Suprapubic skin (tissue), 4 donors: Measurements from ENCODE around the gene ACOT7. TPM values are rescaled to one million over a fixed set of nuclear protein-coding genes. Genes with fewer than 3 reads are reported as not detected.
A peak's percentile ranks its signal among the peaks of the same experiment; 100 is the strongest.

Experiments
- DNase-seq, 2 donors: peaks; one replicate each; pipeline ENCODE4 v3.0.0-alpha.2; 2019; ENCODE audit warnings: low spot score in 2 of 2
- H3K27ac ChIP-seq: fragments of 200-600 bp; sonication (generic); one replicate; pipeline ENCODE4 v1.5.1; 2019
- H3K27me3 ChIP-seq: fragments of 200-600 bp; sonication (generic); one replicate; pipeline ENCODE4 v1.5.1; 2019
- H3K36me3 ChIP-seq: fragments of 200-600 bp; sonication (generic); one replicate; pipeline ENCODE4 v1.5.1; 2019
- H3K4me1 ChIP-seq: fragments of 200-600 bp; sonication (generic); one replicate; pipeline ENCODE4 v1.5.1; 2019
- H3K4me3 ChIP-seq: fragments of 200-600 bp; sonication (generic); one replicate; pipeline ENCODE4 v1.5.1; 2019; ENCODE audit warnings: mild to moderate bottlenecking
- H3K9me3 ChIP-seq: fragments of 200-600 bp; sonication (generic); one replicate; pipeline ENCODE4 v1.5.1; 2019
- CTCF ChIP-seq, 2 donors: fragments of 200-600 bp in 1 of 2; fragments of 450-650 bp in 1 of 2; sonication (generic) in 1 of 2; IDR thresholded peaks; one replicate each; pipeline ENCODE4 v1.5.1; 2016 to 2019; ENCODE audit warnings: antibody characterized with exemption in 2 of 2, mild to moderate bottlenecking in 1 of 2, moderate library complexity in 1 of 2
- EP300 ChIP-seq: sonication (generic); formaldehyde crosslinking; IDR thresholded peaks from one replicate; pipeline ENCODE4 v1.6.1; 2017; ENCODE audit warnings: antibody characterized with exemption
- POLR2A ChIP-seq, 2 donors: fragments of 450-650 bp; IDR thresholded peaks; one replicate each; pipeline ENCODE4 v1.6.1; 2017; ENCODE audit warnings: antibody characterized with exemption in 2 of 2, mild to moderate bottlenecking in 2 of 2, moderate library complexity in 2 of 2
- POLR2AphosphoS5 ChIP-seq, 3 donors: sonication (generic); formaldehyde crosslinking; IDR thresholded peaks; one replicate each; pipeline ENCODE4 v1.6.1; 2017; ENCODE audit warnings: antibody characterized with exemption in 3 of 3
- WGBS: methylation state at CpG from one replicate; pipeline ENCODE4 v1.1.5; 2018; 5-methylcytosine and 5-hydroxymethylcytosine counted together
- total RNA-seq, 4 donors: library from RNA; depleted of rRNA; stranded (reverse); fragments of >200 nt; gene quantifications; one replicate each; pipeline ENCODE4 v1.1.0, GENCODE V29; 2016

The ACOT7 gene
- total RNA-seq = 10 to 100 TPM in 3 of 4 donors, 1 to 10 TPM in 1; 8.4 to 40.5 (median 26.7) TPM

- peak within 1 kb of the TSS; percentile 99 for H3K27ac ChIP-seq
- H3K36me3 ChIP-seq = no peaks in the 10 kb centered on the region
- H3K4me3 ChIP-seq = peak within 1 kb of the TSS; percentile 72
- WGBS = under 1% methylated on average over 32 of the region's 87 CpGs
- TF ChIP-seq EP300 (no peak), POLR2AphosphoS5 (IDR thresholded peaks at IDR 0.05) (peak in 2 of 3 donors; percentile 15 to 26), CTCF (IDR thresholded peaks at IDR 0.05) (no peak), POLR2A (IDR thresholded peaks at IDR 0.05) (peak in 1 of 2 donors; percentile 44)
- no peaks in the 10 kb centered on the region for H3K9me3 ChIP-seq
- H3K4me1 ChIP-seq = peaks cover 20% of the 10 kb centered on the region
- DNase-seq = peak; percentile 88
- H3K27me3 ChIP-seq = no peaks in the 10 kb centered on the region
Measured at GRCh38 chr1:6393400-6394187, at the start of gene ACOT7. TSS of gene ACOT7 (minus strand) at chr1:6393767. CDS start at chr1:6393399, 368 bp downstream.

GRCh38 chr1:6441586-6441985 lies 48.0 kb upstream of the ACOT7 start:
- Histone ChIP-seq H3K9me3 (no peaks in the 10 kb centered on the region), H3K4me3 (no peak overlapping the region), H3K4me1 (peaks cover 23% of the 10 kb centered on the region), H3K27ac (no peak overlapping the region), H3K27me3 (peaks cover 70% of the 10 kb centered on the region), H3K36me3 (no peaks in the 10 kb centered on the region)
- no peak for DNase-seq
- WGBS = 80% methylated on average over 5 of the region's 7 CpGs
- TF ChIP-seq CTCF (IDR thresholded peaks at IDR 0.05) = no peak

GRCh38 chr1:6440198-6441126 lies 46.9 kb upstream of the ACOT7 start:
- Histone ChIP-seq H3K9me3 (no peaks in the 10 kb centered on the region), H3K4me1 (peaks cover 22% of the 10 kb centered on the region), H3K4me3 (peak overlapping the region; percentile 23), H3K27ac (no peak overlapping the region), H3K27me3 (peaks cover 60% of the 10 kb centered on the region), H3K36me3 (no peaks in the 10 kb centered on the region)
- no peak for DNase-seq
- TF ChIP-seq POLR2AphosphoS5 (IDR thresholded peaks at IDR 0.05) (no peak), CTCF (IDR thresholded peaks at IDR 0.05) (peak in 1 of 2 donors; percentile 25)
- 59% methylated on average over 4 of the region's 101 CpGs for WGBS

DNA sequence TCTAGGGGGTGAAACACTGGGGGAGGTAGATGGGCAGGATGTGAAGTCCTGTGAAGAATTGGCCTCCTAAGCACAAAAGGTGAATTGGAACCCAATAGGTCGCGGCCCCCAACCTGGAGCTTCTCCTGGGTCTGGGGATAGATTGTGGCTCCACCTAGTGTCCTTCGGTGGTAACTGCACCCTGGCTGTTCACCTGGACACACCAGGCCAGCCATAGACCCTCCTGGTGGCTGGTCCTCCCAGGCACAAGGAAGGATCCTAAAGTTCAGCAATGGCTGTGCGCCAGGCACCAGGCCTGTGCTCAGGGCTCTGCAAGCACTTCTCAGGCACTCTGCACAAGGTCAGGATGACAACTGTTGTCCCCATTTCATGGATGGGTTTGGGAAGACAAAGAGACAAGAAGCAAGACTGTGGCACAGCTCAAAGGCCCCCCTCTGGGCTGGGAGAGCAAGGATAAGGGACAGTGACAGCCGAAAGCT lies 44.5 kb upstream of the ACOT7 start:
- Histone ChIP-seq H3K27me3 (peaks cover 46% of the 10 kb centered on the region), H3K9me3 (no peaks in the 10 kb centered on the region), H3K27ac (no peak overlapping the region), H3K36me3 (no peaks in the 10 kb centered on the region), H3K4me1 (peaks cover 22% of the 10 kb centered on the region), H3K4me3 (no peak overlapping the region)
- peak; percentile 73 to 97 for TF ChIP-seq CTCF (IDR thresholded peaks at IDR 0.05)
- no peak for TF ChIP-seq POLR2AphosphoS5 (IDR thresholded peaks at IDR 0.05)
- DNase-seq = no peak
- WGBS = 13% methylated on average over 4 of the region's 5 CpGs
